ENCODE results near the gene PNPLA2.

- TF ChIP-seq CTCF (IDR thresholded peaks at IDR 0.05) (no peak), POLR2A (IDR thresholded peaks at IDR 0.05) (no peak), POLR2AphosphoS5 (IDR thresholded peaks at IDR 0.05) (no peak)
Observed at GRCh38 chr11:801097-801780, 17.5 kb upstream of the PNPLA2 start.
